DND-41 (cell line): Measurements from ENCODE around the gene ANKHD1.

ENCODE experiments used
- ATAC-seq: fragments of 200-7000 bp; cut with Tn5 transposase; 3 replicates; pipeline ENCODE4 v1.9.1; 2021; ENCODE audit warnings: low read depth; ENCODE audit not compliant: insufficient read depth
- DNase-seq: peaks from one replicate; pipeline ENCODE4 v3.0.0-alpha.2; 2020
- H2AFZ ChIP-seq: 2 replicates; pipeline ENCODE4 v1.6.0; 2012; ENCODE audit warnings: low read depth, low read length
- H3K27ac ChIP-seq: 2 replicates; pipeline ENCODE4 v1.5.1; 2012; ENCODE audit warnings: low read length, inconsistent platforms
- H3K27me3 ChIP-seq: fragments of 200-600 bp; sonication (generic); 2 replicates; pipeline ENCODE4 v1.6.0; 2012; ENCODE audit warnings: low read length, mild to moderate bottlenecking, inconsistent platforms; ENCODE audit not compliant: insufficient read depth, poor library complexity
- H3K36me3 ChIP-seq: 2 replicates; pipeline ENCODE4 v1.5.1; 2012; ENCODE audit warnings: low read length, inconsistent platforms; ENCODE audit not compliant: insufficient read depth
- H3K4me1 ChIP-seq: 2 replicates; pipeline ENCODE4 v1.5.1; 2012; ENCODE audit warnings: mild to moderate bottlenecking, low read length; ENCODE audit not compliant: insufficient read depth
- H3K4me2 ChIP-seq: 2 replicates; pipeline ENCODE4 v1.6.0; 2012; ENCODE audit warnings: mild to moderate bottlenecking, moderate library complexity, low read length, inconsistent platforms; ENCODE audit not compliant: insufficient read depth
- H3K4me3 ChIP-seq, 2 experiments: fragments of 200-600 bp in 1 of 2; shearing (Covaris generic) in 1 of 2; 2 replicates each; pipeline ENCODE4 v1.5.1; 2012 to 2016; ENCODE audit warnings: inconsistent platforms in 2 of 2, low read length in 2 of 2, mild to moderate bottlenecking in 2 of 2, low read depth in 1 of 2, moderate library complexity in 1 of 2
- H3K79me2 ChIP-seq: 2 replicates; pipeline ENCODE4 v1.6.0; 2012; ENCODE audit warnings: low read length, inconsistent platforms; ENCODE audit not compliant: insufficient read depth
- H3K9ac ChIP-seq: 2 replicates; pipeline ENCODE4 v1.6.0; 2012; ENCODE audit warnings: low read depth, mild to moderate bottlenecking, inconsistent platforms, low read length, moderate library complexity
- H3K9me3 ChIP-seq: 2 replicates; pipeline ENCODE4 v1.5.1; 2012; ENCODE audit warnings: low read length, moderate library complexity, mild to moderate bottlenecking, inconsistent platforms; ENCODE audit not compliant: insufficient read depth, severe bottlenecking
- H4K20me1 ChIP-seq: 2 replicates; pipeline ENCODE4 v1.6.0; 2012; ENCODE audit warnings: low read length; ENCODE audit not compliant: insufficient read depth
- EZH2 ChIP-seq: IDR thresholded peaks from 3 replicates; pipeline ENCODE4 v1.6.1; 2012; ENCODE audit warnings: borderline replicate concordance, low read depth, mild to moderate bottlenecking, moderate library complexity, low read length, inconsistent platforms; ENCODE audit not compliant: severe bottlenecking
- TF ChIP-seq, protein P1 (sequence below): IDR thresholded peaks from 2 replicates; pipeline ENCODE4 v1.5.1; 2012; ENCODE audit warnings: borderline replicate concordance, low read length, moderate library complexity, mild to moderate bottlenecking; ENCODE audit not compliant: poor library complexity, severe bottlenecking; ENCODE audit errors: extremely low read depth

ANKHD1 gene

DNA sequence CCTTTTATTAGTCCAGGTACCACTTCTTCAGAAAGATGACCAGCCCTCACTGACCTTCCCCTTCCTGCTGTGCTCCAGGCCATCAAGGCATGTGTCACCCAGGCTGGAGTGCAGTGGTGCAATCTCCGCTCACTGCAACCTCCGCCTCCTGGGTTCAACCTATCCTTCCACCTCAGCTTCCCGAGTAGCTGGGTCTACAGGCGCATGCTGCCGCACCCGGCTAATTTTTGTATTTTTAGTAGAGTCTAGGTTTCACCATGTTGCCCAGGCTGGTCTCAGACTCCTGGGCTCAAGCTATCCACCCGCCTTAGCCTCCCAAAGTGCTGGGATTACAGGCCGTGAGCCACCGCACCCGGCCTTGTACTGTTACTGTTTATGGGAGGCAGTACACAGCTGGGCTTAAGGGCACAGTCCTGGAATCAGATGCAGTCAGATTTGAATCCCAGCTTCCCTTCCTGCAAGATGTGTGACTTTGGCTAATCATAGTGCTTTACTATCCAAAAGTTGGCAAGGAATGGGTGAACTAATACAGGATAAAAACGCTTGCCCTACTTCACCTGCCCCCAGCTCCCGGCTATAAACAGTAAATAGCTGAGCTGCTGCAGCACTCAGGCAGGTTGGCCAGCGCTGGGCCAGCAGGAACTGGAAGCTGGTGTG is 145.3 kb downstream of the ANKHD1 start:
- ATAC-seq (peak; percentile 1; the same call in 2 of the 3 replicates), DNase-seq (no peak)
- no peak for TF ChIP-seq EZH2
- TF ChIP-seq, protein P1, sequence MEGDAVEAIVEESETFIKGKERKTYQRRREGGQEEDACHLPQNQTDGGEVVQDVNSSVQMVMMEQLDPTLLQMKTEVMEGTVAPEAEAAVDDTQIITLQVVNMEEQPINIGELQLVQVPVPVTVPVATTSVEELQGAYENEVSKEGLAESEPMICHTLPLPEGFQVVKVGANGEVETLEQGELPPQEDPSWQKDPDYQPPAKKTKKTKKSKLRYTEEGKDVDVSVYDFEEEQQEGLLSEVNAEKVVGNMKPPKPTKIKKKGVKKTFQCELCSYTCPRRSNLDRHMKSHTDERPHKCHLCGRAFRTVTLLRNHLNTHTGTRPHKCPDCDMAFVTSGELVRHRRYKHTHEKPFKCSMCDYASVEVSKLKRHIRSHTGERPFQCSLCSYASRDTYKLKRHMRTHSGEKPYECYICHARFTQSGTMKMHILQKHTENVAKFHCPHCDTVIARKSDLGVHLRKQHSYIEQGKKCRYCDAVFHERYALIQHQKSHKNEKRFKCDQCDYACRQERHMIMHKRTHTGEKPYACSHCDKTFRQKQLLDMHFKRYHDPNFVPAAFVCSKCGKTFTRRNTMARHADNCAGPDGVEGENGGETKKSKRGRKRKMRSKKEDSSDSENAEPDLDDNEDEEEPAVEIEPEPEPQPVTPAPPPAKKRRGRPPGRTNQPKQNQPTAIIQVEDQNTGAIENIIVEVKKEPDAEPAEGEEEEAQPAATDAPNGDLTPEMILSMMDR = no peak
- Histone ChIP-seq H3K4me1 (peaks cover 33% of the 10 kb centered on the region), H3K36me3 (peaks cover 60% of the 10 kb centered on the region), H3K27ac (peak overlapping the region; percentile 83), H3K79me2 (peaks cover 8% of the 10 kb centered on the region), H3K9me3 (no peaks in the 10 kb centered on the region), H3K4me3 (peak overlapping the region in 1 of 2 experiments; percentile 57; a peak in 2 of 4 replicates), H3K27me3 (no peaks in the 10 kb centered on the region), H3K9ac (peak overlapping the region; percentile 74), H4K20me1 (peaks cover 8% of the 10 kb centered on the region; the same call in 1 of the 2 replicates), H2AFZ (peak overlapping the region; percentile 63), H3K4me2 (peak overlapping the region; percentile 68)

DNA sequence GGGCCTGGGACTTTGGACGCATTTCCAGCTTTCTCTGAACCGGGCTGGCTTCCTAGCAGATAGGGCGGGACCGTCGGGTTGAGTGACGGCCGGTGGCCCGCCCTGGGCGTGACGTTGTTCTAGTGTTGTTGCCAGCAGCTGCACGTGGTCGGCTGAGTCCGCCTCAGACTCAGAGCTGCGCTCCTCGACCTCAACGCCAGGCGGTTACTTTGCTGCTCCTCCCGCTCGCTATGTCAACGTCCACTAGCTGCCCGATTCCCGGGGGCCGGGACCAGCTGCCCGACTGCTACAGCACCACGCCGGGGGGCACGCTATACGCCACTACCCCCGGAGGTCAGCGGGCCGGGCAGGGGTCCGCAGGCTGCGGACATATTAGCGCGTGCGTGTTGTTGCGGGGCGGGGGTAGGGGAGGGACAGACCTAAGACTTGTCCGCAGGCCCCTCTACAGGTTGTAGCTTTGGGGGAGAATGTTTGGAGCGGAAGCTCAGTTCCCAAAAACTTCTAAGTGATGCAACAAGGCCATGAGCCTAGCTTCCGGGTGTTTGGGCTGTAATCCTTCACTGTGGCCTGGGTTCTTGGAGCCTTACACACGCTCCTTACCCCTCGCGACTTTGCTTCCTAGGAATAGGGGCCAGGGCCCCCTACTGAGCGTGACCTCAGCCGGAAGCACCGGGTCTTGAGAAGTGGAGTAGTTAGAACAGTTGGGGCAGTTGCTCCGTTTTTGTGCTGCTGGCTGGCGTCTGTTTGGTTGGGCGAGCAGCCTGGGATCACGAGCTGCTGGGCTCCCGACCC is 146.1 kb downstream of the ANKHD1 start, which contains the start of gene EIF4EBP3:
EIF4EBP3 (plus strand) TSS at position 155 of the 792 bp plus-strand sequence; CDS start at position 231, 76 bp downstream.
- peak within 1 kb of the TSS; percentile 83 for H3K27ac ChIP-seq
- H3K9ac ChIP-seq = peak within 1 kb of the TSS; percentile 74
- H4K20me1 ChIP-seq = peaks cover 8% of the 10 kb centered on the region; the same call in 1 of the 2 replicates
- H3K9me3 ChIP-seq = no peaks in the 10 kb centered on the region
- ATAC-seq (peak; percentile 86), DNase-seq (peak; percentile 82)
- peaks cover 33% of the 10 kb centered on the region for H3K4me1 ChIP-seq
- no peaks in the 10 kb centered on the region for H3K27me3 ChIP-seq
- peak within 1 kb of the TSS; percentile 63 for H2AFZ ChIP-seq
- H3K4me3 ChIP-seq = peak within 1 kb of the TSS; percentile 9 to 57; a peak in 3 of 4 replicates
- peaks cover 59% of the 10 kb centered on the region for H3K36me3 ChIP-seq
- TF ChIP-seq, protein P1 = peak; percentile 51
- TF ChIP-seq EZH2 = no peak
- peaks cover 13% of the 10 kb centered on the region for H3K79me2 ChIP-seq
- peak within 1 kb of the TSS; percentile 68 for H3K4me2 ChIP-seq

DNA sequence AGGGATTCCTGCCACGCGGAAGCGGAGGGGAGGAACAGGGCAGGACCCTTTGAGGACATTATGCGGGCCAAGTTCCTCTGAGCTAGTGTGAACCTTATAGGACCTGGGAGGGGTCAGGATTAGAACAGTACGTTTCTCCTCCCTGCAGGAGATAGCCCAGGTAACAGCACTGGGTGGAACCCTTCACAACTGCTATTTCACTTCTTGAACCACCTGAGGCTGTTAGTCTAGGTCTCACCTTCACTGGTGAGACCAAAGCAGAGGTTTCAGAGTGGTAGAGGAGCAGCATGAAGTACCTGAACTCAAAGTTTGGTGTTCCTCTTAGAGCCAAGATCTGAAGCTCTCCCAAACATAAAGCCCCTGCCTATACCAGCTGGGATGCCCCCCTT is 146.7 kb downstream of the ANKHD1 start:
- H2AFZ ChIP-seq = peak overlapping the region; percentile 63
- no peak for ATAC-seq
- TF ChIP-seq, protein P1 = no peak
- TF ChIP-seq EZH2 = no peak
- H3K4me2 ChIP-seq = peak overlapping the region; percentile 68
- peak overlapping the region; percentile 83 for H3K27ac ChIP-seq
- DNase-seq = no peak
- peak overlapping the region; percentile 9 to 57; a peak in 3 of 4 replicates for H3K4me3 ChIP-seq
- peaks cover 19% of the 10 kb centered on the region for H3K79me2 ChIP-seq
- H3K36me3 ChIP-seq = peaks cover 60% of the 10 kb centered on the region
- peaks cover 33% of the 10 kb centered on the region for H3K4me1 ChIP-seq
- no peaks in the 10 kb centered on the region for H3K27me3 ChIP-seq
- no peaks in the 10 kb centered on the region for H3K9me3 ChIP-seq
- peaks cover 8% of the 10 kb centered on the region; the same call in 1 of the 2 replicates for H4K20me1 ChIP-seq
- peak overlapping the region; percentile 74 for H3K9ac ChIP-seq
